Right ventricle myocardium inferior (tissue), 1 donor: ENCODE results near the gene HKDC1. TPM values are rescaled to one million over a fixed set of nuclear protein-coding genes. Genes with fewer than 3 reads are reported as not detected.
"Not testable (repeated sequence)": the region's sequence is repeated elsewhere in the genome, so short reads cannot be mapped to it uniquely, and the experiment has no call there.

Experiments used
- ATAC-seq: fragments of 200-7000 bp; cut with Tn5 transposase; one replicate; pipeline ENCODE4 v1.9.1; 2020; ENCODE audit warnings: mild to moderate bottlenecking, moderate library complexity
- DNase-seq: peaks from one replicate; pipeline ENCODE4 v3.0.0; 2021; ENCODE audit errors: missing footprints
- intact Hi-C: fragments of 100-400 bp; cut with DNase I; formaldehyde crosslinking; loops from one replicate; pipeline ENCODE4 v1.11.0; 2022
- long read RNA-seq: library from polyadenylated mRNA; unstranded; transcript quantifications from one replicate; pipeline ENCODE4 v2.0.0, GENCODE V29; 2021
- total RNA-seq: library from RNA; stranded (reverse); fragmentation: NEBNext Ultra II Directional; extraction: Animal tissue kit (Norgen Biotek cat#: 25700); gene quantifications from one replicate; pipeline ENCODE4 v1.2.1, GENCODE V29; 2021
- donor health status: DM: no; HTN: yes; CAD: no; lungs with severe emphysema.

HKDC1 gene, protein sequence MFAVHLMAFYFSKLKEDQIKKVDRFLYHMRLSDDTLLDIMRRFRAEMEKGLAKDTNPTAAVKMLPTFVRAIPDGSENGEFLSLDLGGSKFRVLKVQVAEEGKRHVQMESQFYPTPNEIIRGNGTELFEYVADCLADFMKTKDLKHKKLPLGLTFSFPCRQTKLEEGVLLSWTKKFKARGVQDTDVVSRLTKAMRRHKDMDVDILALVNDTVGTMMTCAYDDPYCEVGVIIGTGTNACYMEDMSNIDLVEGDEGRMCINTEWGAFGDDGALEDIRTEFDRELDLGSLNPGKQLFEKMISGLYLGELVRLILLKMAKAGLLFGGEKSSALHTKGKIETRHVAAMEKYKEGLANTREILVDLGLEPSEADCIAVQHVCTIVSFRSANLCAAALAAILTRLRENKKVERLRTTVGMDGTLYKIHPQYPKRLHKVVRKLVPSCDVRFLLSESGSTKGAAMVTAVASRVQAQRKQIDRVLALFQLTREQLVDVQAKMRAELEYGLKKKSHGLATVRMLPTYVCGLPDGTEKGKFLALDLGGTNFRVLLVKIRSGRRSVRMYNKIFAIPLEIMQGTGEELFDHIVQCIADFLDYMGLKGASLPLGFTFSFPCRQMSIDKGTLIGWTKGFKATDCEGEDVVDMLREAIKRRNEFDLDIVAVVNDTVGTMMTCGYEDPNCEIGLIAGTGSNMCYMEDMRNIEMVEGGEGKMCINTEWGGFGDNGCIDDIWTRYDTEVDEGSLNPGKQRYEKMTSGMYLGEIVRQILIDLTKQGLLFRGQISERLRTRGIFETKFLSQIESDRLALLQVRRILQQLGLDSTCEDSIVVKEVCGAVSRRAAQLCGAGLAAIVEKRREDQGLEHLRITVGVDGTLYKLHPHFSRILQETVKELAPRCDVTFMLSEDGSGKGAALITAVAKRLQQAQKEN
- not detected for total RNA-seq
- long read RNA-seq, result 0 reads

DNA sequence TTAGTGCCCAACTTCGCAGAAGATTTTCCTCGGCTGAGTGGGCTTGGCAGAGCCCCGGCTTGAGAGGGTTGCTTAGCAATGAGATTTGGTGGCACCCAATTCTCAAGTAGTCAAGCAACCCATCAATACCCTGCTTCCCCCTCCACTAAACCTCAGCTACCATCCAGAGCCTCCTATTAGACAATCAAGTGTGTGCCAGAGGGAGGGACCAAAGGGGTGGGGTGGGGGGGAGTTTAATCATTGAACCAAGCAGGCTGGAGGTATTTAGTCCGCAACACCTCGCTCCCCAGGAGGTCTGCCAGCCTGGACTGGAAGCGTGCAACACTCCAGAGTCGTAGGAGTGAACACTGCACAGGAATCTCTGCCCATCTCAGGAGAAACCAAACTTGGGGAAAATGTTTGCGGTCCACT is at the start of gene HKDC1:
Gene HKDC1 (plus strand): TSS at position 292 of the 411 bp plus-strand sequence. CDS start 104 bp downstream, at position 396.
- ATAC-seq (no peak), DNase-seq (no peak)
- intact Hi-C loops, result no loop called here

DNA sequence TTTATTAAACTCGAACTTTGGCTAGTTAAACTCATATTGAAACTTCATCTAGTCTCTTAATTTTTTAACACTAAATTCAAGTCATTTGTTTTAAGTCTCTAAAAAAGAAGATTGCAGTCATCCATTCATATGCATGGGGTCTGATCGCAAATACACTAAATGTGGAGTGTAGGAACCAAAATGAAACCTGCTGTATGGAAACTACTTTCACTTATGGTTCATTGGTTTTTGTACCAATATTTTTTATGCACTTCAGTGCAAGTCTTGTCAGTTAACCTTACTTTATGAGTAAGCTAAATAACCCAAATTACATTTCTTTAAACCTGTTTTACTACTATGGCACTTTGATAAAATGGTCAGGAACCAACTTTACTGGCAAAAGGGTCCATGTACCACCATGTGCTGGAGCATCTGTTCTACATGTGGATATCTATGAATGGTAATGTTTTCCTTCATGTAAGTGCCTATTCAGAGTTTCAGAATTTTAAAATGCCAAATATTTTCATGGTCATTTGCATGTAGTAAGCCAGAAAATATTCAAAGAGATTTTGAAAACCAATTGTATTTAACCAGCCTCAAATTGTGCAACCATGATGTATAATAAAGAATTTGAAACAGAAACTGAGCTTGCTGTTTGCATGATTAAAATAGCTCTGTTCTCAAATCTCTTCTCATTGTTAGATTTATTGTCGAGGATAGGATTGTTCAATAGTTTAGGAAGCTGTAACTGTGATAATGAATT is 47.7 kb upstream of the HKDC1 start:
- intact Hi-C loops, result loop anchor here (10.0 kb wide), 1 partner anchor 648 kb away; the partner anchor contains the start of gene SLC25A16
- DNase-seq (no peak), ATAC-seq (no peak)

DNA sequence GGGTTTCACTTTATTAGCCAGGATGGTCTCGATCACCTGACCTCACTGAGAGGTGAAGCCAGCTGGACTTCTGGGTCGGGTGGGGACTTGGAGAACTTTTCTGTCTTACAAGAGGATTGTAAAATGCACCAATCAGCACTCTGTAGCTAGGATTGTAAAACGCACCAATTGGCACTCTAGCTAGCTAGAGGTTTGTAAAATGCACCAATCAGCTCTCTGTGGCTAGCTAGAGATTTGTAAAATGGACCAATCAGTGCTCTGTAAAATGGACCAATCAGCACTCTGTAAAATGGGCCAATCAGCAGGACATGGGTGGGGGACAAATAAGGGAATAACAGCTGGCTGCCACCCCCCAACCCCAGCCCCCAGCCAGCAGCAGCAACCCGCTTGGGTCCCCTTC is 44.8 kb upstream of the HKDC1 start:
- intact Hi-C loops, result loop anchor here (10.0 kb wide), 1 partner anchor 651 kb away; the partner anchor contains the start of gene SLC25A16
- not testable (repeated sequence) for ATAC-seq, DNase-seq

DNA sequence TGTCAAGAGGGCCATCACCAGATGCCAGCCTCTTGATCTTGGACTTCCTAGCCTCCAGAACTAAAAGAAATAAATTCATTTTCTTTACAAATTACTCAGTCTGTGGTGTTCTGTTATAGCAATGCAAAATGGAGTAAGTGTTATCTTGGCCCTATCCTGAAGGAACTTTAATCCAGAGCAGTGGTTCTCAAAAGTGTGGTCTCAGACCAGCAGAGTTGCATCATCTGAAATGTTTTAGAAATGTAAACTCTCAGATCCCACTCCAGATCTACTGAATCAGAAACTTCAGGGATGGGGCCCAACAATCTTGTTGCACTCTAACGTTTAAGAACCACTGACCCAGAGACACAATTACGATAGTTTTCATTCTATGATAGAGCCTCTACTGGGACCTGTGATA is 43.3 kb upstream of the HKDC1 start:
- ATAC-seq, result no peak

DNA sequence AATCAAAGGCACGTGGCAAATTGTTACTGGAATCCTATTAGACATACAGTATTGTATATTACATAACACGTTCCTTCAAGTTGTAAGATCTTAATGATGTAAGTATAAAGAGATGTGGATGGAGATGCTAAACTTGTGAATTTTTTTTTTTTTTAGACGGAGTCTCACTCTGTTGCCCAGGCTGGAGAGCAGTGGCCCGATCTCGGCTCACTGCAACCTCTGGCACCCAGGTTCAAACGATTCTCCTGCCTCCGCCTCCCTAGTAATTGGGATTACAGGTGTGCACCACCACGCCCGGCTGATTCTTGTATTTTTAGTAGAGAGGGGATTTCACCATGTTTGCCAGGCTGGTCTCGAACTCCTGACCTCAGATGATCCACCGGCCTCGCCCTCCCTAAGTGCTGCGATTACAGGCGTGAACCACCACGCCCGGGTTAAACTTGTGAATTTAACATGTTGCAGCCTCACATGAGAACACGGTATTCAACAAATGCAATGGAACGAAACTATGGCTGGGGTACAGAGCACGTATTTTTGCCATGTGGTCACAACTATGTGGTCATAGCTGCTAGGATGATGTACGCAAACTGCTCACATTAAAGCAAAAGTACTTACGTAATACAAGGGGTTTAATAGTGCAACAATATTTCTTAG is 40.9 kb upstream of the HKDC1 start:
- no peak for ATAC-seq
- DNase-seq, result no peak
- intact Hi-C loops, result loop anchor here (10.0 kb wide), 1 partner anchor 654 kb away; the partner anchor contains the start of gene SLC25A16

More for the DNA sequence above, 43.3 kb upstream of the HKDC1 start:
- DNase-seq, result no peak
- intact Hi-C loops, result loop anchor here (10.0 kb wide), 1 partner anchor 652 kb away; the partner anchor contains the start of gene SLC25A16

DNA sequence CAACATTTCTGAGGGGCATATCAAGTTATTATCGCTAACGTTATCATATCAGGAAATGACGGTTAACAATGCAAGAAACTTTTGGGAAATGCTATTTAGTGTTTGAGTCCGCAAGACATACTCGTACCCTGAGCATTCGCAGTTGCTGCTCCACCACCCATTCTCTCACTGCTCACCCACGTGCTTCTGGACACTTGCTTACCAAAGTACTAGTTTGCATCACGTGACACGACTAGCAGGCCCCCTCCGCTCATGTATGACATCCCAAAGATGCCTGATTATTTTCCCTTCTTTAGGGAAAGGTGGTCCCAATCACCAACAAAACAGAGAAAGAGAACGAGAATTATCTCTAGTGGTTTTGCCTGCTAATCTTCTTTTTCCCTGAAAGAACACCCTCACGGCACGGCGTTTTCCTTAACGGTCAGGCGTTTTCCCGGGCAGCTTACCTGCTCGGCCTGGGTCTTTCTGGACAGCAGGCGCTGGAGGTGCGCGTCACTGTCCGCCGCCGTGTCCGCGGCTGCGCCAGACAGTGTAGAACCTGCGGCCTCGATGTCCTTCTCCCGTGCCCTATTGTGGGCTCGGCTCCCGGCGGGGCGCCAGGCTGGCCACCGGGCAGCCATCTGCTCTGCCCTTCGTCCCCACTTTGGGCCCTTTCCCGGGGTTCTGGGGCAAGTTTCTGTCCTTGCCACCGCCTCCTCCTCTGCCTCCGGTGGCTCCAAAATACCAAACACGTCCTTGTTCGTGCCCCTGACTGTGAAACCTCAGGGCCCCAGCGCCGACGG is 40.2 kb upstream of the HKDC1 start, which contains the start of gene SUPV3L1:
Gene SUPV3L1 (plus strand): TSS at position 492 of the 782 bp plus-strand sequence. CDS start 58 bp downstream, at position 550.
- DNase-seq, result peak; percentile 96
- peak; percentile 97 for ATAC-seq
- intact Hi-C loops, result loop anchor here (10.0 kb wide), 1 partner anchor 655 kb away; the partner anchor contains the start of gene SLC25A16

DNA sequence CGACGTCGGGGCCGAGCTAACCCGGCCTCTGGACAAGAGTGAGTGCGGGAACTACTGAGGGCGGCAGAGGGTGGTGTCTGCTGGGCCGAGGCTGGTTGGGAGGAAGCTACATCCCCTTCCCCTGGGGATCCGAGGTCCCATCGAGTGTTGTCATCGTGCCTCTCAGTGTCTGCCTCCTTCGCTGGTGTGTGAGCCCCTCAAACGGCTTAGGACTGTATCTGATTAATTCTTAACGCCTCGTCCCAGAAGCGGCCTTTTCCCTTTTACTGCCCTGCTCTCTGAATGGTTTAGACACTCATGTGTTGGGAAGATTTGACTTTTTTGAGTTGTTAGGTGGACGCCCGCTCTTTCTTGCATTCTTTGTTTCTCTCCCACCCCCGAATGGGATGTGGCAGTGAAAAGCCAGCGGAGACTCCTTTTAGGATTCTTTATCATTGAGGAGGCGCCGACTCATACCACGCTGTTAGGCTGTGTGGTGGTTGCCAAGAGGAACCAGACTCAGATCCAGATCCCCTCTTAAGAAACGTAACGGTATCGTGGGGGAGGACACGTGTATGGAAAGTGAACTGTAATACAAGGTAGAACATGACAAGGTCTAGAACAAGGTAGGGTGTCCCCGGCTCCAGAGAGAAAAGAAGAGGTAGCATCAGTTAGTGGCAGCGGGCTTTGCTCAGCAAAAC is 39.5 kb upstream of the HKDC1 start:
- DNase-seq, result no peak
- intact Hi-C loops, result no loop called here
- no peak for ATAC-seq

DNA sequence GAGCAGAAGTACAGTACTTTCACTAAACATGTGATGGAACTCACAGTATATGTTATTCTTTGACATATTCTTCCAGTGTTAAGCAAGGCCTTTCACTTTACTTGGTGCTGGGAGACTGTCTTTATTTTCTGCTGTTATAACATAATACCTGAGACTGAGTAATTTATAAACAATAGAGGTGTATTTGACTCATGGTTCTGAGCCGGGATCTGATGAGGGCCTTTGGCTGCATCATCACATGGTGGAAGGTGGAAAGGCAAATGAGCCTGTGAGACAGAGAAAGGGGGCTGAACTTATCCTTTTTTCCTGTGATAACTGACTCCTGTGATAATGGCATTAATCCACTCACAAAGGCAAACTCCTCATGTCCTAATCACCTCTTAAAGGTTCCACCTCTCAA is 38.7 kb upstream of the HKDC1 start:
- ATAC-seq (no peak), DNase-seq (no peak)
- intact Hi-C loops, result no loop called here

DNA sequence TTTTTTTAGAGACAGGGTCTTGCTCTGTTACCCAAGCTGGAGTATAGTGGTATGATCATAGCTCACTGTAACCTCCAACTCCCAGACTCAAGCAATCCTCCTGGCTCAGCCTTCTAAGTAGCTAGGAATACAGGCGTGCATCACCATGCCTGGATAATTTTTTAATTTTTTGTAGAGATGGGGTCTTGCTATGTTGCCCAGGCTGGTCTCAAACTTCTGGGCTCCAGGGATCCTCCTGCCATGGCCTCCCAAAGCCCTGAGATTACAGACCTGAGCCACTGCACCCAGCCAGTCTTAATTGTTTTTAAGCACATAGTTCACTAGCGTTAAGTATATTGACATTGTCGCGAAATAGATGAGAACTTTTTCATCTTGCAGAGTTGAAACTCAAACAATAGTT is 38.1 kb upstream of the HKDC1 start:
- no peak for DNase-seq
- no peak for ATAC-seq
- intact Hi-C loops, result no loop called here

DNA sequence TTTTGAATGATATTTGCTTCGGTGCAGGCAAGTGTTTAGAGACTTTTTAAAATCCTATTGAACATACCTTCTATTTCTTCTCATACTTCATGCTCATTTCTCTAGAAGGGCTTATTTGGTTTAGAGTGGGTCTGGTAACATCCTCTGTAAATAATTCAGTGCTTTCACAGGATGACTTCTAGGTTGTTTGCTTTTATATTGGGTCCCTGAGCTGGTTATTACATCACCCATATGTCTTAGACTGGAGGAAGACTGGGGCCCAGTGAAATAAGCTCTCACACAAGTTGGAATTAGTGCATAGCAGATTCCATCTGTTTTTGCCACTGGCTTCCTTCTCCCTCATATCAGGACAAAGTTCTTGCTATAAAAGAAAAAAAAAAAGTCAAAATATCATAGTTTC is 33.6 kb upstream of the HKDC1 start:
- intact Hi-C loops, result no loop called here
- ATAC-seq, result no peak
- no peak for DNase-seq

DNA sequence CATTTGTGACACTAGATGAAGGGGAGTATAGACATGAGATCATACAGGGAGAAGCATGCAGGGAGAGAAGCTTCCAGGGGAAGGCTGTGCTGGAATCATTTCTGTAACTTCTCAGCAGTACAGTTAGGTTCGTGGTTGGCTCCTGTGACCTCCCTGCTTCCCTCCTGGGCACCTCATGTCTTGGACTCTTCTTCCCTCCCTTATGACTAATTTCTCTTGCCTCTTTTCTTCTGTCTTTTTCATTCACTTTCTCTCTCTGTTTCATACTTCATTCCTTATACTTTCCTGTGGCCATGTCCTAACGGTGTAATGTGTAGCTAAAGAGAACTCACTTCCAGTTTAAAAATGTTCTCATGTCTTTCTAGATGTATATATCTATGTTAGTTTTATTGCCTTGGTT is 19.1 kb upstream of the HKDC1 start:
- ATAC-seq, result no peak
- DNase-seq, result no peak
- intact Hi-C loops, result no loop called here

DNA sequence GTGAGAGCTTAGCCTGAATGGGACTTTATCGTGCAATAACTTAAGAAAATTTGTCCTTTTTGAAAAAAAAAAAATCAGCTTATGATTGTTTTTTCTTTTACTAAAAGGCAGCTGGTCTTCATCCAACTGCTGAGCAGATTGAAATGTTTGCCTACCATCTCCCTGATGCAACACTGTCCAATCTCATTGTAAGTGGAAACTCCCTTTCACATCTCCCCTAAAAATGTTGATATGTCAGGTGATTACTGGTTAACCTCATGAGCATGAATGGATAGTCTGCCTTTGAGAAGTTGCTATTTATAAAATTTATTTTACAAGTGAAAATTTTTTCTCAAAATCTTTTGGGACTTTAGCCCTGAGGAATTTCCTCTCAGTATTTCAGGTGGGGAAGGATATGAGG is 17.8 kb upstream of the HKDC1 start:
- no peak for ATAC-seq
- intact Hi-C loops, result no loop called here
- no peak for DNase-seq

DNA sequence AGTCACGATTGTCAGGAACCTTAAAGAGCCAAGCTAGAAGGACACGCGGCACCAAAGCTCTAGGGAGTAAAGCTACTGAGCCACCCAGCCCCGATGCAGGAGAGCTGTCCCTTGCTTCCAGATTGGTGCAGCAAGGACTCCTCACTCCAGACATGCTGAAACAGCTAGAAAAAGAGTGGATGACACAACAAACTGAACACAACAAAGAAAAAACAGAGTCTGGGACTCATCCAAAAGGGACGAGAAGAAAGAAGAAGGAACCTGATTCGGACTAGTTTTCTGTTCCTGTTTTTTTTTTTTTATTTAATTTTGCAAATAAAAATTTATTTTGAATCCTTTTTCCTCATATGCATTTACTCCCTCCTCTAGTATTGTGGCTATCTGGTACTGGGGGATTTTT is 11.4 kb upstream of the HKDC1 start:
- intact Hi-C loops, result no loop called here
- ATAC-seq (no peak), DNase-seq (no peak)

DNA sequence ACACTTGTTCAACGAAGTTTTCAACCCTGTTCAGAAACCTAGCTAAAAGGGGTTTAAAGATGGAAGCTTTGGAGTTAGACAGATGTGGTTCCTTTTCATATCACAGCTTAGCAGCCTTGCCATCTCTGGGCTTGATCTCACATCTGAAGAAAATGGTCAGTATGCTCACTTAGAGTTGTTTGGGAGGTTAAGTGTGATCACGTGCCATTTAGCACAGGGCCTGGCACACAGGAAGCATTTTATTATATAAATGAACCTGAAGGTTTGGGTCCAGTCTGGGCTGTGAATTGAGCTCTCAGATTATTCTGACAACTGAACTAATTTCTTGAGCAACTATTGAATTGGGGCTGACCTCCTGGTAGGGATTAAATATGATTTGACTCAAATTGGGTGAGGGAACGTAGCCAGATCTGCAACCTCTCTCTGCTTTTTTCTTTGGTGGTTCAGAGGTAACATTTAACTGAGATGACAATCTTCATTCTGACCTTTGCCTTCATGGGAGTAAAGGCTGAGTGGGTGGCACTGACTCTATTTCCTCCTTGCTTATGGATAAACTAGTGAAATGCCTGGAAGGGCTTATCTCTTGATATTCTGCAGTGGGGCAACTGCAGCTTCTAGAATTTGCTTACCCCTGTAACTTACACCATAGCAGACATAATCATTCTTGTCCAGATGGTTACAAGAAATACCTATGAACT is 10.2 kb upstream of the HKDC1 start:
- ATAC-seq (no peak), DNase-seq (no peak)
- intact Hi-C loops, result no loop called here

DNA sequence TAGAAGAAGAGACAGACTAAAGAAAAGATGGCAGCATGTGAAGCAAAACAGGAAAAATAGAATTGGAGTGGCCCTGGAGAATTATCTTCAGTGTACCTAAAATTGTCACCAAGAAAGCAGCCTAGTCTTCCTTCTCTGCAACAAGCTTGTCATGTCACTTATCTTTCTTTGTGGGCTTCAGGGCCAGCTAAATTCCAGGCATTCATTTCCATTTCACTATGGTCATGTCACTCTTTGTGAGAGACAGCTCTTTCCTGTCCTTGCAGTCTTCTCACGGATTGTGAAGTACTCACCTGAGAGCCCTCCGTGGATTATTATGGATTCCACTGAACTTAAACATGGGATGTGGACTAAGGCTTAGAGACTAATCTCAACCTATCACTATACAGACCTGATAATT is 9.0 kb upstream of the HKDC1 start:
- DNase-seq (no peak), ATAC-seq (no peak)
- intact Hi-C loops, result no loop called here

DNA sequence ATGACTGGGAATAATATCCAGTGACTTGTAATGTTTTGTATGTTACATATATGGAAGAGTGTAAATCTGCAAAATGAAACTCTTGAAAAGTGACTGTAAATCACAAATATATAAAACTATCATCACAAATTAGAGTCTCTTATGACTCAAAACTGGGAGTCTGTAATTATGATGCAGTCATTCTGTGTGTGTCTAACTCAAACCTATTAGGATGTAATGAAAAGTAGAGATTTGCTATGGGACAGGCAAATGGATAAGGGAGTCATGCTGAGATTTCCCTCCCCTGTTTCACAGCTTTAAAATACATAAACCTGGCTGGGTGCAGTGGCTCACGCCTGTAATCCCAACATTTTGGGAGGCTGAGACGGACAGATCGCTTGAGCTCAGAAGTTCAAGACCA is 8.6 kb upstream of the HKDC1 start:
- no peak for ATAC-seq
- intact Hi-C loops, result no loop called here
- DNase-seq, result no peak
